GM18868 (cell line): ENCODE results near the gene ICA1.

Experiments
- ATAC-seq: cut with Tn5 transposase; IDR thresholded peaks from one replicate; pipeline ENCODE4 v1.9.1; 2021; ENCODE audit warnings: mild to moderate bottlenecking, moderate library complexity; ENCODE audit not compliant: unreplicated experiment

ICA1 gene

GRCh38 chr7:8136051-8136730, 125.8 kb downstream of the ICA1 start:
- no peak for ATAC-seq

- ATAC-seq, result no peak
Measured at GRCh38 chr7:8135417-8135816, 126.5 kb downstream of the ICA1 start.

GRCh38 chr7:8134089-8134733, 127.8 kb downstream of the ICA1 start:
- ATAC-seq, result peak; percentile 73

- ATAC-seq, result no peak
Measured at GRCh38 chr7:8133188-8133848, 128.6 kb downstream of the ICA1 start.

- ATAC-seq, result peak; percentile 41
Measured at GRCh38 chr7:8131694-8132605, 130.0 kb downstream of the ICA1 start.

GRCh38 chr7:8130663-8131062, 131.3 kb downstream of the ICA1 start:
- ATAC-seq, result no peak

- ATAC-seq, result no peak
Measured at GRCh38 chr7:8129318-8129659, 132.7 kb downstream of the ICA1 start.

- no peak for ATAC-seq
Measured at GRCh38 chr7:8128449-8129317, 133.3 kb downstream of the ICA1 start.

- no peak for ATAC-seq
Measured at GRCh38 chr7:8126601-8127167, 135.3 kb downstream of the ICA1 start.

GRCh38 chr7:8125680-8126444, 136.1 kb downstream of the ICA1 start:
- peak; percentile 80 for ATAC-seq

- no peak for ATAC-seq
Measured at GRCh38 chr7:8121243-8121642, 140.7 kb downstream of the ICA1 start.

GRCh38 chr7:8120390-8121058, 141.4 kb downstream of the ICA1 start:
- no peak for ATAC-seq

GRCh38 chr7:8119262-8119661, 142.7 kb downstream of the ICA1 start:
- no peak for ATAC-seq

- ATAC-seq, result peak; percentile 33
Measured at GRCh38 chr7:8117195-8117594, 144.8 kb downstream of the ICA1 start.

GRCh38 chr7:8115547-8116402, 146.2 kb downstream of the ICA1 start:
- peak; percentile 89 for ATAC-seq

- peak; percentile 38 for ATAC-seq
Measured at GRCh38 chr7:8114175-8114574, 147.8 kb downstream of the ICA1 start.

- no peak for ATAC-seq
Measured at GRCh38 chr7:8113184-8113583, 148.8 kb downstream of the ICA1 start.

- ATAC-seq, result no peak
Measured at GRCh38 chr7:8112685-8113084, 149.3 kb downstream of the ICA1 start.
